ENCODE data around the gene SBF1.

SBF1 gene

GRCh38 chr22:50483977-50484853 lies 9.4 kb upstream of the SBF1 start:
- DNase-seq (ENCODE audit: low spot score) = no peak

- DNase-seq (ENCODE audit: low spot score) = no peak
Measured at GRCh38 chr22:50483556-50483955, 8.7 kb upstream of the SBF1 start.

- DNase-seq (ENCODE audit: low spot score) = no peak
Measured at GRCh38 chr22:50483106-50483505, 8.3 kb upstream of the SBF1 start.

GRCh38 chr22:50482107-50483074 lies 7.6 kb upstream of the SBF1 start:
- DNase-seq (ENCODE audit: low spot score) = no peak

GRCh38 chr22:50481440-50482106 lies 6.7 kb upstream of the SBF1 start, which contains the start of gene ADM2:
Gene ADM2, plus strand, starts transcription at chr22:50481543. Its CDS starts 305 bp downstream, at chr22:50481848.
- DNase-seq (ENCODE audit: low spot score) = peak; percentile 37

GRCh38 chr22:50481045-50481439 lies 6.2 kb upstream of the SBF1 start:
- DNase-seq (ENCODE audit: low spot score) = no peak

- no peak for DNase-seq (ENCODE audit: low spot score)
Measured at GRCh38 chr22:50479721-50480120, 4.9 kb upstream of the SBF1 start.

GRCh38 chr22:50477923-50478322 lies 3.1 kb upstream of the SBF1 start:
- no peak for DNase-seq (ENCODE audit: low spot score)

- no peak for DNase-seq (ENCODE audit: low spot score)
Measured at GRCh38 chr22:50476868-50477267, 2.0 kb upstream of the SBF1 start.

- DNase-seq (ENCODE audit: low spot score) = no peak
Measured at GRCh38 chr22:50475652-50476002, 792 bp upstream of the SBF1 start.

- peak; percentile 49 for DNase-seq (ENCODE audit: low spot score)
Measured at GRCh38 chr22:50473855-50474671, 772 bp downstream of the SBF1 start.

- DNase-seq (ENCODE audit: low spot score) = peak; percentile 62
Measured at GRCh38 chr22:50473088-50473487, 1.7 kb downstream of the SBF1 start.

GRCh38 chr22:50471962-50472361 lies 2.9 kb downstream of the SBF1 start:
- no peak for DNase-seq (ENCODE audit: low spot score)

GRCh38 chr22:50471197-50471847 lies 3.5 kb downstream of the SBF1 start:
- DNase-seq (ENCODE audit: low spot score) = no peak

- DNase-seq (ENCODE audit: low spot score) = no peak
Measured at GRCh38 chr22:50470491-50470890, 4.3 kb downstream of the SBF1 start.

GRCh38 chr22:50469377-50470305 lies 5.2 kb downstream of the SBF1 start:
- peak; percentile 98 for DNase-seq (ENCODE audit: low spot score)

GRCh38 chr22:50468626-50469025 lies 6.2 kb downstream of the SBF1 start:
- DNase-seq (ENCODE audit: low spot score) = no peak

- no peak for DNase-seq (ENCODE audit: low spot score)
Measured at GRCh38 chr22:50467773-50468440, 6.9 kb downstream of the SBF1 start.

- DNase-seq (ENCODE audit: low spot score) = no peak
Measured at GRCh38 chr22:50467341-50467740, 7.5 kb downstream of the SBF1 start.

All from activated CD4-positive, alpha-beta T cell treated with anti-CD3 and anti-CD28 coated beads, Interleukin-2, Interleukin-4, amounts not matched to agents 100 ng/mL and 50 ng/mL, durations not matched to agents 16 hours and 8 hours (primary cell).